Myometrial cell (primary cell): ENCODE data around the gene HOMEZ. TPM values are rescaled to one million over a fixed set of nuclear protein-coding genes. Genes with fewer than 3 reads are reported as not detected.

ENCODE experiments used
- total RNA-seq: library from RNA; depleted of rRNA; stranded (reverse); fragments of >200 nt; gene quantifications from 2 replicates; pipeline ENCODE4 v1.2.3, GENCODE V29; 2015

HOMEZ gene, protein sequence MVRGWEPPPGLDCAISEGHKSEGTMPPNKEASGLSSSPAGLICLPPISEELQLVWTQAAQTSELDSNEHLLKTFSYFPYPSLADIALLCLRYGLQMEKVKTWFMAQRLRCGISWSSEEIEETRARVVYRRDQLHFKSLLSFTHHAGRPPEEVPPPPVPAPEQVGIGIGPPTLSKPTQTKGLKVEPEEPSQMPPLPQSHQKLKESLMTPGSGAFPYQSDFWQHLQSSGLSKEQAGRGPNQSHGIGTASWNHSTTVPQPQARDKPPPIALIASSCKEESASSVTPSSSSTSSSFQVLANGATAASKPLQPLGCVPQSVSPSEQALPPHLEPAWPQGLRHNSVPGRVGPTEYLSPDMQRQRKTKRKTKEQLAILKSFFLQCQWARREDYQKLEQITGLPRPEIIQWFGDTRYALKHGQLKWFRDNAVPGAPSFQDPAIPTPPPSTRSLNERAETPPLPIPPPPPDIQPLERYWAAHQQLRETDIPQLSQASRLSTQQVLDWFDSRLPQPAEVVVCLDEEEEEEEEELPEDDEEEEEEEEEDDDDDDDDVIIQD
- total RNA-seq: 9.6 and 14.4 TPM in 2 replicates

DNA sequence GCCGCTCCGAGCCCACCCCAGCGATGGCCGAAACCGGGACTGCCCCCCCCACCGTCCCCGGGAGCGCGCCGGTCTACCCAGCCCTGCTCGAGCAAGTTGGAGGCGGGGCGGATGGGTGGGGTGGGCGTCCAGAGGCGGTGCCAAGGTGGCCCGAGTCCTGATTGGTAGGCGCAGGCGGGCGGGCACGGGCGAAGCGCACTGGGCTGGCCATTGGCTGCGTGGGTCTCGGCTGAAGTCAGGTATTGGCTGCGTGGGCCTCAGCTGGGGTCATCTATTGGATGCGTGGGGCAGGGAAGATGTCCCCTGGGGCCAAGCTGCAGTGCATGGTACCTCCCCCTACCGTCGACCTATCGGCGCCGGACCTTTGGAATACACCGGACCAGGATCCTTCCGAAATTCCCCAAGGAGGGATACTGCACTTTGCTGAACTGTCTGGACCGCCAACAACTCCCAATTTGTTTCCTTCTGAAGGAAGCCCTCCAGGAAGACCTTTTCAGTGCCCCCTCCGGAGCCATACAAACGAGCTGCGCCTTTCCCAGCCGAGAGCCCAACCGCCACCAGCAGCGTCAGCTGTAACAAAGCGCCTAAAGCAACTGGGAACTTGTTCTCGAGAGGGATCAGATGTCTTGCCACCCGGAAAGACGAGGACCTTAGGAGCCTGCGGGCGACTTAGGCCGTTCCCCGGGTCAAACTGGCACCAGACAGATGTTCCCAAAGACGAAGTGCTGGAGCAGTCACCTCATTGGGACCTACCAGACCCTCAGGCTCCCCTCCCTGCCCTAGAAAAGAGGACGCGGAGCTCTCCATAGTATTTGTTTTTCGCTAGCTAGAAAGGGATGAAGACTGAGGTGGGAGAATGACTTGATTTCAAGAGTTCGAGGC, at the start of gene HOMEZ:
TSS of gene HOMEZ (minus strand) at position 113 of the 882 bp plus-strand sequence. CDS start 180 bp downstream, outside the sequence.

GRCh38 chr14:23320584-23321571, 34.9 kb upstream of the HOMEZ start, which contains the start of gene PABPN1:
TSS of gene PABPN1 (plus strand) at chr14:23321457. CDS start at chr14:23321470, 13 bp downstream.

GRCh38 chr14:23306412-23307145, 20.6 kb upstream of the HOMEZ start, which contains the start of gene BCL2L2:
TSS of gene BCL2L2 (plus strand) at chr14:23306833. CDS start at chr14:23307768, 935 bp downstream.

GRCh38 chr14:23302290-23303225, 16.6 kb upstream of the HOMEZ start, which contains the start of gene PPP1R3E:
TSS of gene PPP1R3E (minus strand) at chr14:23302859. CDS start at chr14:23302576, 283 bp downstream.

DNA sequence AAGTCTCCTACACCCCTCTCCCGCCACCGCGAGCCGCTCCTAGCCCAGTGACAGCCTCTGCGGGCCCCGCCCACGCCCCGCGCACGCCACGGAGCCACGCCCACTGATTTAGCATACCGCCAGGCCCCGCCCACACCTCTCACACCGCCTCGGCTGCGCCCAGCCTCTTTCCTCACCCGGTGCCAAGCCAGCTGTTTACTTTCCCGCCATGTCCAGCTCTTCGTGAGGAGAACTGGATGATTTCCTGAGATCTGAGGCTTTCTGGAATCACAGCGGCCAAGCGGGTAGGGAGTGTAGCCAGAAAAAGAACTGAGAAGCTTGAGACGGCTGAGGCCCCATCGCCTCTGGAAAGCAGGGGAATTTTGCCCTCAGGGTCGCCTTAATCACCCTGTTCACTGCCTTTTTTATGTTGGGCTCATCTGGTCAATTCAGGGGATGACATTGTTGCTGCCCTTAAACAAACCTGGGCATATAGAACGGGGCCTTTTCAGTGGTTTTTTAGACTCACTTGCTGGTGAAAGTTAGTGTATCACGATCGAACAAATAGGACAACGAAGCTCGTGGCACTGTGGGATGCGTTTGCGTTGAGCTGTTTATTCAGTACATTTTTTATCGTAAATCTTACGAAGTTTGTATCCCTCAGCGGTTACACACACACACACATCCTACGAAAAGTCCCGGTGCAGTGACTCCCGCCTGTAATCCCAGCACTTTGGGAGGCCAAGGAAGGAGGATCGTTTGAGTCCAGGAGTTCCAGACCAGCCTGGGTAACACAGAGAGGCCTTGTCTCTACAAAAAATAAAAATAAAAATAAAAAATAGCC, 47.9 kb downstream of the HOMEZ start, which contains the start of gene RNF212B:
TSS of gene RNF212B (plus strand) at position 165 of the 823 bp plus-strand sequence. CDS start 2,410 bp downstream, outside the sequence.

Other genes starting within 250 kb of the HOMEZ start
- gene PSMB11, start 243.9 kb downstream of the HOMEZ start, total RNA-seq: not detected in 2 replicates
- 5.0 and 7.2 TPM in 2 replicates for gene CDH24, start 228.6 kb downstream of the HOMEZ start, total RNA-seq
- 67.0 and 77.6 TPM in 2 replicates for gene ACIN1, start 191.0 kb downstream of the HOMEZ start, total RNA-seq
- 66.1 and 75.5 TPM in 2 replicates for gene C14orf119, start 190.6 kb downstream of the HOMEZ start, total RNA-seq
- 0.58 TPM in 1 of 2 replicates, not detected in the other for gene CIROP, start 181.1 kb downstream of the HOMEZ start, total RNA-seq
- not detected in 2 replicates for gene CEBPE, start 166.9 kb downstream of the HOMEZ start, total RNA-seq
- 6.9 and 13.1 TPM in 2 replicates for gene SLC7A8, start 102.5 kb downstream of the HOMEZ start, total RNA-seq
- not detected in 2 replicates for gene RNF212B, start 48.2 kb downstream of the HOMEZ start, total RNA-seq
- gene PPP1R3E, start 16.7 kb upstream of the HOMEZ start, total RNA-seq: 1.1 and 1.2 TPM in 2 replicates
- 16.7 and 21.1 TPM in 2 replicates for gene BCL2L2, start 20.7 kb upstream of the HOMEZ start, total RNA-seq
- 59.5 and 63.1 TPM in 2 replicates for gene PABPN1, start 35.3 kb upstream of the HOMEZ start, total RNA-seq
- 10.1 and 16.8 TPM in 2 replicates for gene SLC22A17, start 66.8 kb upstream of the HOMEZ start, total RNA-seq
- gene EFS, start 79.0 kb upstream of the HOMEZ start, total RNA-seq: 10.5 and 11.8 TPM in 2 replicates
- gene IL25, start 86.7 kb upstream of the HOMEZ start, total RNA-seq: not detected in 2 replicates
- not detected in 2 replicates for gene CMTM5, start 90.9 kb upstream of the HOMEZ start, total RNA-seq
- gene MYH6, start 122.1 kb upstream of the HOMEZ start, total RNA-seq: not detected in 2 replicates
- gene MYH7, start 149.5 kb upstream of the HOMEZ start, total RNA-seq: not detected in 2 replicates
- 23.4 and 26.8 TPM in 2 replicates for gene NGDN, start 183.6 kb upstream of the HOMEZ start, total RNA-seq